WTC11 (cell line): ENCODE measurements around the gene EGFL8. TPM values are rescaled to one million over a fixed set of nuclear protein-coding genes. Genes with fewer than 3 reads are reported as not detected.

Experiments
- ATAC-seq: fragments of 200-7000 bp; cut with Tn5 transposase; 2 replicates; pipeline ENCODE4 v1.10.0; 2021; ENCODE audit warnings: mild to moderate bottlenecking, moderate library complexity
- CTCF ChIA-PET: fragments of 300-600 bp; sonication (Branson Sonifier 250); formaldehyde crosslinking; loops from one replicate; lab custom pipeline; 2021; ENCODE audit warnings: antibody characterized with exemption; lab: Charles Lee
- POLR2A ChIA-PET: fragments of 350-600 bp; sonication (Branson Sonifier 250); formaldehyde crosslinking; loops from one replicate; lab custom pipeline; 2021; ENCODE audit warnings: antibody characterized with exemption; lab: Charles Lee
- DNase-seq: peaks from one replicate; pipeline ENCODE4 v3.0.0; 2021; ENCODE audit warnings: low spot score
- H3K27ac Mint-ChIP-seq: 2 replicates; pipeline ENCODE4 v1.8.0; 2021; ENCODE audit warnings: mixed read lengths
- H3K27me3 Mint-ChIP-seq: 2 replicates; pipeline ENCODE4 v1.8.0; 2021; ENCODE audit warnings: low read depth, mild to moderate bottlenecking, moderate library complexity, mixed read lengths
- H3K36me3 Mint-ChIP-seq: 2 replicates; pipeline ENCODE4 v1.8.0; 2021; ENCODE audit warnings: mixed read lengths
- H3K4me1 Mint-ChIP-seq: 2 replicates; pipeline ENCODE4 v1.8.0; 2022; ENCODE audit warnings: mixed read lengths
- H3K4me3 Mint-ChIP-seq: 2 replicates; pipeline ENCODE4 v1.8.0; 2021; ENCODE audit warnings: mild to moderate bottlenecking, moderate library complexity, mixed read lengths
- H3K9me3 Mint-ChIP-seq: 2 replicates; pipeline ENCODE4 v1.8.0; 2021; ENCODE audit warnings: mixed read lengths
- AR ChIP-seq: fragments of 250-450 bp; sonication (Bioruptor Pico); IDR thresholded peaks from 2 replicates; pipeline ENCODE4 v1.9.0; 2021; ENCODE audit warnings: mild to moderate bottlenecking
- ATF3 ChIP-seq: sonication (generic); formaldehyde crosslinking; conservative IDR thresholded peaks from 2 replicates; pipeline ENCODE4 v1.8.1; 2022; ENCODE audit warnings: mild to moderate bottlenecking, missing genetic modification reagents
- CBFB ChIP-seq: sonication (generic); formaldehyde crosslinking; IDR thresholded peaks from 2 replicates; pipeline ENCODE4 v1.8.1; 2022; ENCODE audit warnings: mild to moderate bottlenecking, low read depth, missing genetic modification reagents
- ERG ChIP-seq: fragments of 250-450 bp; sonication (Bioruptor Pico); IDR thresholded peaks from 2 replicates; pipeline ENCODE4 v1.8.0; 2021; ENCODE audit warnings: mild to moderate bottlenecking
- ETV6 ChIP-seq: sonication (generic); formaldehyde crosslinking; IDR thresholded peaks from 2 replicates; pipeline ENCODE4 v1.8.1; 2022; ENCODE audit warnings: mild to moderate bottlenecking, missing genetic modification reagents
- IRF1 ChIP-seq: sonication (generic); formaldehyde crosslinking; IDR thresholded peaks from 2 replicates; pipeline ENCODE4 v1.8.0; 2023; ENCODE audit warnings: missing genetic modification reagents
- JUN ChIP-seq: sonication (generic); formaldehyde crosslinking; IDR thresholded peaks from 2 replicates; pipeline ENCODE4 v1.8.0; 2023; ENCODE audit warnings: mild to moderate bottlenecking, missing genetic modification reagents
- MAX ChIP-seq: sonication (generic); formaldehyde crosslinking; IDR thresholded peaks from 2 replicates; pipeline ENCODE4 v1.8.0; 2022; ENCODE audit warnings: mild to moderate bottlenecking, missing genetic modification reagents
- NFE2L1 ChIP-seq: sonication (generic); formaldehyde crosslinking; IDR thresholded peaks from 2 replicates; pipeline ENCODE4 v1.8.1; 2023; ENCODE audit warnings: missing genetic modification reagents
- NFYB ChIP-seq: sonication (generic); formaldehyde crosslinking; conservative IDR thresholded peaks from 2 replicates; pipeline ENCODE4 v1.8.0; 2022; ENCODE audit warnings: low read depth, missing genetic modification reagents
- NR3C1 ChIP-seq: sonication (generic); formaldehyde crosslinking; conservative IDR thresholded peaks from 2 replicates; pipeline ENCODE4 v1.8.1; 2023; ENCODE audit warnings: low read depth, mild to moderate bottlenecking, missing genetic modification reagents
- OVOL2 ChIP-seq: fragments of 250-450 bp; sonication (Bioruptor Pico); IDR thresholded peaks from 2 replicates; pipeline ENCODE4 v1.9.0; 2021; ENCODE audit warnings: mild to moderate bottlenecking, borderline replicate concordance
- PRDM15 ChIP-seq: sonication (generic); formaldehyde crosslinking; IDR thresholded peaks from 2 replicates; pipeline ENCODE4 v1.8.0; 2022; ENCODE audit warnings: missing genetic modification reagents
- ZBTB21 ChIP-seq: sonication (generic); formaldehyde crosslinking; IDR thresholded peaks from 2 replicates; pipeline ENCODE4 v1.8.1; 2023; ENCODE audit warnings: mild to moderate bottlenecking, missing genetic modification reagents, borderline replicate concordance
- ZNF219 ChIP-seq: sonication (generic); formaldehyde crosslinking; IDR thresholded peaks from 2 replicates; pipeline ENCODE4 v1.8.0; 2023; ENCODE audit warnings: missing genetic modification reagents, mild to moderate bottlenecking, borderline replicate concordance
- ZNF263 ChIP-seq: sonication (generic); formaldehyde crosslinking; IDR thresholded peaks from 2 replicates; pipeline ENCODE4 v1.8.1; 2022; ENCODE audit warnings: low read depth, mild to moderate bottlenecking, moderate library complexity, missing genetic modification reagents
- ZNF532 ChIP-seq: fragments of 250-450 bp; sonication (Bioruptor Pico); IDR thresholded peaks from 2 replicates; pipeline ENCODE4 v1.9.0; 2021; ENCODE audit warnings: mild to moderate bottlenecking, borderline replicate concordance
- total RNA-seq: library from RNA; stranded (reverse); gene quantifications from 3 replicates; pipeline ENCODE4 v1.2.3, GENCODE V29; 2021

The EGFL8 gene
- total RNA-seq, 1 experiment from 2014 or later, result 17.5 TPM

- Mint-ChIP-seq H3K36me3 (peaks cover 23% of the 10 kb centered on the region), H3K4me1 (peaks cover 22% of the 10 kb centered on the region), H3K4me3 (peak overlapping the region; percentile 82), H3K9me3 (no peaks in the 10 kb centered on the region), H3K27ac (no peak overlapping the region), H3K27me3 (no peaks in the 10 kb centered on the region)
- TF ChIP-seq ETV6 (CRISPR knock-in tag) (no peak), NFYB (no peak), ZNF219 (CRISPR knock-in tag) (no peak), OVOL2 (CRISPR knock-in tag) (no peak), ERG (CRISPR knock-in tag) (no peak), AR (CRISPR knock-in tag) (no peak), NR3C1 (CRISPR knock-in tag) (no peak), IRF1 (no peak), MAX (CRISPR knock-in tag) (no peak), CBFB (CRISPR knock-in tag) (no peak), PRDM15 (CRISPR knock-in tag) (no peak), ZNF263 (CRISPR knock-in tag) (no peak), NFE2L1 (CRISPR knock-in tag) (no peak), JUN (CRISPR knock-in tag) (no peak)
- no peak for DNase-seq
- CTCF ChIA-PET, result no interaction called here
- POLR2A ChIA-PET, result no interaction called here
- no peak for ATAC-seq
Measured at GRCh38 chr6:32179766-32180405, 15.5 kb downstream of the EGFL8 start.

GRCh38 chr6:32181148-32181702 lies 16.8 kb downstream of the EGFL8 start:
- ChIA-PET POLR2A (interaction anchor here (0.7 kb wide), 1 partner anchor 29 kb away, joined by 4 read pairs; no protein-coding TSS in a partner anchor), CTCF (interaction anchor here (1.6 to 2.2 kb wide), 2 partner anchors 14 to 31 kb away, joined by 6 to 9 read pairs; no protein-coding TSS in a partner anchor)
- peaks cover 24% of the 10 kb centered on the region for H3K36me3 Mint-ChIP-seq
- no peak for ATAC-seq
- H3K4me1 Mint-ChIP-seq, result peaks cover 22% of the 10 kb centered on the region
- H3K9me3 Mint-ChIP-seq, result no peaks in the 10 kb centered on the region
- H3K4me3 Mint-ChIP-seq, result no peak overlapping the region; the same call in 1 of the 2 replicates
- peak overlapping the region; percentile 23; the same call in 1 of the 2 replicates for H3K27ac Mint-ChIP-seq
- no peak for TF ChIP-seq ZNF532 (CRISPR knock-in tag)
- TF ChIP-seq ATF3 (CRISPR knock-in tag), result no peak
- no peak for TF ChIP-seq ZBTB21 (CRISPR knock-in tag)
- DNase-seq, result no peak
- H3K27me3 Mint-ChIP-seq, result no peaks in the 10 kb centered on the region
